SK-N-SH treated with all-trans-retinoic acid at 6 μM for 48 hours (cell line): ENCODE measurements around the gene FNDC3A.

Source experiments
- ATAC-seq: fragments of 200-7000 bp; cut with Tn5 transposase; 3 replicates; pipeline ENCODE4 v1.9.1; 2020; ENCODE audit warnings: mild to moderate bottlenecking, moderate library complexity
- ARNTL ChIP-seq: fragments of 450-650 bp; formaldehyde crosslinking; IDR thresholded peaks from 2 replicates; pipeline ENCODE4 v1.5.0; 2020; ENCODE audit warnings: low read depth, mild to moderate bottlenecking, moderate library complexity, borderline replicate concordance
- BACH2 ChIP-seq: fragments of 250-450 bp; sonication (Bioruptor Pico); IDR thresholded peaks from 2 replicates; pipeline ENCODE4 v1.9.0; 2021; ENCODE audit warnings: mild to moderate bottlenecking, borderline replicate concordance
- CSDC2 ChIP-seq: fragments of 250-450 bp; sonication (Bioruptor Pico); IDR thresholded peaks from 2 replicates; pipeline ENCODE4 v1.5.0; 2020; ENCODE audit warnings: mild to moderate bottlenecking, moderate library complexity
- ESRRG ChIP-seq: fragments of 250-450 bp; sonication (Bioruptor Pico); IDR thresholded peaks from 2 replicates; pipeline ENCODE4 v1.6.1; 2021; ENCODE audit warnings: mild to moderate bottlenecking
- GLIS3 ChIP-seq: fragments of 250-450 bp; sonication (Bioruptor Pico); IDR thresholded peaks from 2 replicates; pipeline ENCODE4 v1.5.0; 2020; ENCODE audit warnings: mild to moderate bottlenecking, moderate library complexity
- ISL1 ChIP-seq: fragments of 250-450 bp; sonication (Bioruptor Pico); IDR thresholded peaks from 2 replicates; pipeline ENCODE4 v2.1.2; 2022; ENCODE audit warnings: mild to moderate bottlenecking, moderate library complexity
- OSR1 ChIP-seq: fragments of 250-450 bp; sonication (Bioruptor Pico); IDR thresholded peaks from 2 replicates; pipeline ENCODE4 v1.8.0; 2022; ENCODE audit warnings: moderate library complexity, mild to moderate bottlenecking, inconsistent platforms
- RARB ChIP-seq: fragments of 250-450 bp; sonication (Bioruptor Pico); IDR thresholded peaks from 2 replicates; pipeline ENCODE4 v1.8.0; 2021; ENCODE audit warnings: mild to moderate bottlenecking, moderate library complexity
- SNAI2 ChIP-seq: fragments of 250-450 bp; sonication (Bioruptor Pico); IDR thresholded peaks from 2 replicates; pipeline ENCODE4 v1.5.0; 2020; ENCODE audit warnings: mild to moderate bottlenecking, moderate library complexity
- TCF4 ChIP-seq: fragments of 250-450 bp; sonication (Bioruptor Pico); IDR thresholded peaks from 2 replicates; pipeline ENCODE4 v1.8.0; 2021; ENCODE audit warnings: mild to moderate bottlenecking, moderate library complexity, borderline replicate concordance
- TOX ChIP-seq: fragments of 250-450 bp; sonication (Bioruptor Pico); IDR thresholded peaks from 2 replicates; pipeline ENCODE4 v1.8.0; 2021; ENCODE audit warnings: mild to moderate bottlenecking, moderate library complexity, borderline replicate concordance
- ZC3H10 ChIP-seq: fragments of 250-450 bp; sonication (Bioruptor Pico); IDR thresholded peaks from 2 replicates; pipeline ENCODE4 v1.5.1; 2021; ENCODE audit warnings: mild to moderate bottlenecking, moderate library complexity
- ZFP30 ChIP-seq: fragments of 450-650 bp; formaldehyde crosslinking; IDR thresholded peaks from 2 replicates; pipeline ENCODE4 v1.5.0; 2022; ENCODE audit warnings: mild to moderate bottlenecking, moderate library complexity
- ZNF565 ChIP-seq: fragments of 450-650 bp; formaldehyde crosslinking; conservative IDR thresholded peaks from 2 replicates; pipeline ENCODE4 v1.5.0; 2020; ENCODE audit warnings: low read depth, mild to moderate bottlenecking, moderate library complexity
- ZNF70 ChIP-seq: fragments of 450-650 bp; formaldehyde crosslinking; IDR thresholded peaks from 2 replicates; pipeline ENCODE4 v1.5.0; 2020; ENCODE audit warnings: mild to moderate bottlenecking, moderate library complexity
- ZNF8 ChIP-seq: fragments of 450-650 bp; formaldehyde crosslinking; IDR thresholded peaks from 2 replicates; pipeline ENCODE4 v1.5.0; 2020; ENCODE audit warnings: mild to moderate bottlenecking, moderate library complexity
- TF ChIP-seq, protein P1 (sequence below): fragments of 250-450 bp; sonication (Bioruptor Pico); IDR thresholded peaks from 2 replicates; pipeline ENCODE4 v1.8.0; 2020; ENCODE audit warnings: mild to moderate bottlenecking, moderate library complexity, borderline replicate concordance
- TF ChIP-seq, protein P2 (sequence below): fragments of 250-450 bp; sonication (Bioruptor Pico); IDR thresholded peaks from 2 replicates; pipeline ENCODE4 v1.5.0; 2020; ENCODE audit warnings: mild to moderate bottlenecking, moderate library complexity
- TF ChIP-seq, protein P3 (sequence below): fragments of 250-450 bp; sonication (Bioruptor Pico); IDR thresholded peaks from 2 replicates; pipeline ENCODE4 v1.5.1; 2021; ENCODE audit warnings: mild to moderate bottlenecking, moderate library complexity
- TF ChIP-seq, protein P4 (sequence below): fragments of 250-450 bp; sonication (Bioruptor Pico); IDR thresholded peaks from 2 replicates; pipeline ENCODE4 v1.5.1; 2020; ENCODE audit warnings: low read depth, mild to moderate bottlenecking, moderate library complexity

FNDC3A gene

DNA sequence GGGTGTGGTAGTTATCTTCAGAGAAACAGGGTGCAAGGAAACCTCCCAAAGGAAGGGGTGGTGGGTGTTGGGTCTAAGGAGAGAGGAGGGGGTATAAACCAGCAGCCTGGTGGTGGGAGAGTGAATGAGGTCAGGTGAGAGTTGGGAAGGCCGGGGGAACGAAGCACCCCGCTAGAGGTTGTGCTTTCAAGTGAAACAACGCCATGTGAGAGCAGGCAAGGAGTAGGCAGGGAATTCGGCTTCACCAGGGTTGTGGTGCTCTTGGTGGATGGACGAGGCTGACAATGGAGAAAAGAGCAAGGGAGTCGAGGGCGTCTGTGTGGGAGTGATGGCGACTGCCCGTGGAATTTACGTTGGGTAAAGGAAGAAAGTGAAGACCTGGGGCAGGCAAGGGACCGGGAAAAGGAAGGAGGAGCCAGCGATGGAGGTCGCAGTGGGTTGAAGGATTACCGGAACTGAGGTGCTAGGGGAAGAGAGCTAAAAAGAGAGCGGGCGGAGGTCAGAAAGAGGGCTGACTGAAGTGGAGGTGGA lies 242.3 kb downstream of the FNDC3A start:
- TF ChIP-seq TOX (CRISPR knock-in tag) (no peak), CSDC2 (CRISPR knock-in tag) (no peak)
- no peak for ATAC-seq

DNA sequence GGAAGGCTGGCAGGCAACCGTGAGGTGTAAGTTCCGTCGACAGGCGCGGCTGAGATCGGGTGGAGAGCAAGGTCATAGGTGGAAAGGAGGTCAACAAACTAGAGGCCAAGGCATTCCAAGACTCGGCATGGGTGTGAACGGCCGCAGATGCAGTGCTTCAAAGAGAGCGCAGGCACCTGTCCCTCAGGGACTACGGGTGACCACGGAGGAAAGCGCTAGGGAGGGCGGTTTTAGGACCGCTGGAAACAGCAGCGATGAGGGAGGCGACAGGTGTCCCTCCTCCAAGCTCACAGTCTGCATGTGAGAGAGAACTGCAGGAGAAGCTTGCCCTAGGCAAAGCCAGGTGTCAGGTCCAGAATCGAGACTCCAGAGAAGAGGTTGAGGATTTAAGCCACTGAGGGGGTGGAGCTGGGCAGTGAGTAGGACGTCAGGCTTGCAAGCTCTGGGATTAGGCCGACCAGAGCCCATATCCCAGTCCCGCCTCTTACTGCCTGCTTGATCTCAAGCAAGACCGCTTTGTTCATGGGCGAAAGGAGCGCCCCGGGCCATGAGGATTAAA lies 242.9 kb downstream of the FNDC3A start:
- TF ChIP-seq ARNTL (no peak), TOX (CRISPR knock-in tag) (no peak), ZC3H10 (CRISPR knock-in tag) (no peak)
- ATAC-seq, result no peak

DNA sequence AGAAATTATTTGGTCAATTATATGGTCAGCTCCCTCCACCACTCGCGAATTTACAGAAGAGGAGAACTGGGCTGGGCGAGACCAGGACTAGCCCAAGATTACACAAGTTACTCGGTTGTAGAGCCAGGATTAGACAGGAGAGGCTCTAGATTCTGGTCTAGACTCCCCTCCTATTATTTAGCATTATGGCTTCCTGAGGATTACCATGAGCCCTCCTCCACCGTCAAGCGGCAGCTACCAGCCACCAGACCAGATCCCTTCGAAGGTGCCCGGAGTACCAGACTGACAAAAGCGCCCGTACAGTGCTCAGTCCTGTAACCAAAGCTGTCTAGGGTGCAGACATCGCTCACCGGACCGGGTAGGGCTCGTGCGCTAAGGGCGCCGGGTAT lies 243.9 kb downstream of the FNDC3A start:
- ATAC-seq, result no peak; the same call in 2 of the 3 replicates
- TF ChIP-seq ZNF70 (0 out of 2 replicates have a peak, but pooled peaks have one; percentile 34), ZNF8 (CRISPR knock-in tag) (no peak)

DNA sequence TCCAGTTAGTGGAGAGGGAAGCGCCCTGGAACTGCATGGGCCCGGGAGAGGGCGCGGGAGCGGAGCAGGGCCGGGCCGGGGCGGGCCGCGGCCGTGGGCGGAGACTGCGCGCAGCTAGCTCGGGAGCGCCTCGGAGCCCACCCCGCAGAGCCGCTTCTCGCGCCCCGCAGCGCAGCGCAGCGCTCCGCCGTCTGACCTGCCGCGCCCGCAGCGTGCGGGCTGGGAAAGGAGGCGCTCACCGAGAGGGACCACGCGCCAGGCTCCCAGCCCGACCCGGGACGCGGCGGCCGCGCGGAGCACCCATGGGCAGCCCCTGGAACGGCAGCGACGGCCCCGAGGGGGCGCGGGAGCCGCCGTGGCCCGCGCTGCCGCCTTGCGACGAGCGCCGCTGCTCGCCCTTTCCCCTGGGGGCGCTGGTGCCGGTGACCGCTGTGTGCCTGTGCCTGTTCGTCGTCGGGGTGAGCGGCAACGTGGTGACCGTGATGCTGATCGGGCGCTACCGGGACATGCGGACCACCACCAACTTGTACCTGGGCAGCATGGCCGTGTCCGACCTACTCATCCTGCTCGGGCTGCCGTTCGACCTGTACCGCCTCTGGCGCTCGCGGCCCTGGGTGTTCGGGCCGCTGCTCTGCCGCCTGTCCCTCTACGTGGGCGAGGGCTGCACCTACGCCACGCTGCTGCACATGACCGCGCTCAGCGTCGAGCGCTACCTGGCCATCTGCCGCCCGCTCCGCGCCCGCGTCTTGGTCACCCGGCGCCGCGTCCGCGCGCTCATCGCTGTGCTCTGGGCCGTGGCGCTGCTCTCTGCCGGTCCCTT lies 244.5 kb downstream of the FNDC3A start, which contains the start of gene MLNR:
MLNR (plus strand) TSS at position 303 of the 820 bp plus-strand sequence; CDS start at position 303, 0 bp downstream.
- TF ChIP-seq ZNF565 (no peak), TOX (CRISPR knock-in tag) (no peak), RARB (CRISPR knock-in tag) (no peak), GLIS3 (no peak), ZFP30 (CRISPR knock-in tag) (no peak), BACH2 (no peak), ISL1 (CRISPR knock-in tag) (no peak), ZNF70 (no peak), SNAI2 (CRISPR knock-in tag) (no peak), ARNTL (no peak), ZNF8 (CRISPR knock-in tag) (no peak), ESRRG (CRISPR knock-in tag) (no peak), ZC3H10 (CRISPR knock-in tag) (no peak), OSR1 (no peak), TCF4 (CRISPR knock-in tag) (no peak)
- TF ChIP-seq, protein P1, sequence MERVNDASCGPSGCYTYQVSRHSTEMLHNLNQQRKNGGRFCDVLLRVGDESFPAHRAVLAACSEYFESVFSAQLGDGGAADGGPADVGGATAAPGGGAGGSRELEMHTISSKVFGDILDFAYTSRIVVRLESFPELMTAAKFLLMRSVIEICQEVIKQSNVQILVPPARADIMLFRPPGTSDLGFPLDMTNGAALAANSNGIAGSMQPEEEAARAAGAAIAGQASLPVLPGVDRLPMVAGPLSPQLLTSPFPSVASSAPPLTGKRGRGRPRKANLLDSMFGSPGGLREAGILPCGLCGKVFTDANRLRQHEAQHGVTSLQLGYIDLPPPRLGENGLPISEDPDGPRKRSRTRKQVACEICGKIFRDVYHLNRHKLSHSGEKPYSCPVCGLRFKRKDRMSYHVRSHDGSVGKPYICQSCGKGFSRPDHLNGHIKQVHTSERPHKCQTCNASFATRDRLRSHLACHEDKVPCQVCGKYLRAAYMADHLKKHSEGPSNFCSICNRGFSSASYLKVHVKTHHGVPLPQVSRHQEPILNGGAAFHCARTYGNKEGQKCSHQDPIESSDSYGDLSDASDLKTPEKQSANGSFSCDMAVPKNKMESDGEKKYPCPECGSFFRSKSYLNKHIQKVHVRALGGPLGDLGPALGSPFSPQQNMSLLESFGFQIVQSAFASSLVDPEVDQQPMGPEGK (CRISPR knock-in tag), result no peak
- TF ChIP-seq, protein P2, sequence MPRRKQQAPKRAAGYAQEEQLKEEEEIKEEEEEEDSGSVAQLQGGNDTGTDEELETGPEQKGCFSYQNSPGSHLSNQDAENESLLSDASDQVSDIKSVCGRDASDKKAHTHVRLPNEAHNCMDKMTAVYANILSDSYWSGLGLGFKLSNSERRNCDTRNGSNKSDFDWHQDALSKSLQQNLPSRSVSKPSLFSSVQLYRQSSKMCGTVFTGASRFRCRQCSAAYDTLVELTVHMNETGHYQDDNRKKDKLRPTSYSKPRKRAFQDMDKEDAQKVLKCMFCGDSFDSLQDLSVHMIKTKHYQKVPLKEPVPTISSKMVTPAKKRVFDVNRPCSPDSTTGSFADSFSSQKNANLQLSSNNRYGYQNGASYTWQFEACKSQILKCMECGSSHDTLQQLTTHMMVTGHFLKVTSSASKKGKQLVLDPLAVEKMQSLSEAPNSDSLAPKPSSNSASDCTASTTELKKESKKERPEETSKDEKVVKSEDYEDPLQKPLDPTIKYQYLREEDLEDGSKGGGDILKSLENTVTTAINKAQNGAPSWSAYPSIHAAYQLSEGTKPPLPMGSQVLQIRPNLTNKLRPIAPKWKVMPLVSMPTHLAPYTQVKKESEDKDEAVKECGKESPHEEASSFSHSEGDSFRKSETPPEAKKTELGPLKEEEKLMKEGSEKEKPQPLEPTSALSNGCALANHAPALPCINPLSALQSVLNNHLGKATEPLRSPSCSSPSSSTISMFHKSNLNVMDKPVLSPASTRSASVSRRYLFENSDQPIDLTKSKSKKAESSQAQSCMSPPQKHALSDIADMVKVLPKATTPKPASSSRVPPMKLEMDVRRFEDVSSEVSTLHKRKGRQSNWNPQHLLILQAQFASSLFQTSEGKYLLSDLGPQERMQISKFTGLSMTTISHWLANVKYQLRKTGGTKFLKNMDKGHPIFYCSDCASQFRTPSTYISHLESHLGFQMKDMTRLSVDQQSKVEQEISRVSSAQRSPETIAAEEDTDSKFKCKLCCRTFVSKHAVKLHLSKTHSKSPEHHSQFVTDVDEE (CRISPR knock-in tag), result no peak
- TF ChIP-seq, protein P3, sequence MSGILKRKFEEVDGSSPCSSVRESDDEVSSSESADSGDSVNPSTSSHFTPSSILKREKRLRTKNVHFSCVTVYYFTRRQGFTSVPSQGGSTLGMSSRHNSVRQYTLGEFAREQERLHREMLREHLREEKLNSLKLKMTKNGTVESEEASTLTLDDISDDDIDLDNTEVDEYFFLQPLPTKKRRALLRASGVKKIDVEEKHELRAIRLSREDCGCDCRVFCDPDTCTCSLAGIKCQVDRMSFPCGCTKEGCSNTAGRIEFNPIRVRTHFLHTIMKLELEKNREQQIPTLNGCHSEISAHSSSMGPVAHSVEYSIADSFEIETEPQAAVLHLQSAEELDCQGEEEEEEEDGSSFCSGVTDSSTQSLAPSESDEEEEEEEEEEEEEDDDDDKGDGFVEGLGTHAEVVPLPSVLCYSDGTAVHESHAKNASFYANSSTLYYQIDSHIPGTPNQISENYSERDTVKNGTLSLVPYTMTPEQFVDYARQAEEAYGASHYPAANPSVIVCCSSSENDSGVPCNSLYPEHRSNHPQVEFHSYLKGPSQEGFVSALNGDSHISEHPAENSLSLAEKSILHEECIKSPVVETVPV, result no peak
- TF ChIP-seq, protein P4, sequence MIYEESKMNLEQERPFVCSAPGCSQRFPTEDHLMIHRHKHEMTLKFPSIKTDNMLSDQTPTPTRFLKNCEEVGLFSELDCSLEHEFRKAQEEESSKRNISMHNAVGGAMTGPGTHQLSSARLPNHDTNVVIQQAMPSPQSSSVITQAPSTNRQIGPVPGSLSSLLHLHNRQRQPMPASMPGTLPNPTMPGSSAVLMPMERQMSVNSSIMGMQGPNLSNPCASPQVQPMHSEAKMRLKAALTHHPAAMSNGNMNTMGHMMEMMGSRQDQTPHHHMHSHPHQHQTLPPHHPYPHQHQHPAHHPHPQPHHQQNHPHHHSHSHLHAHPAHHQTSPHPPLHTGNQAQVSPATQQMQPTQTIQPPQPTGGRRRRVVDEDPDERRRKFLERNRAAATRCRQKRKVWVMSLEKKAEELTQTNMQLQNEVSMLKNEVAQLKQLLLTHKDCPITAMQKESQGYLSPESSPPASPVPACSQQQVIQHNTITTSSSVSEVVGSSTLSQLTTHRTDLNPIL (CRISPR knock-in tag), result no peak
- peak; percentile 68 for ATAC-seq
